ENCODE data around the gene ANO7. TPM values are rescaled to one million over a fixed set of nuclear protein-coding genes. Genes with fewer than 3 reads are reported as not detected.

ANO7 gene
- total and polyA plus RNA-seq, 2 donors (not counting 1 experiment from before 2014, with no cell fraction given) = 0.64 to 1.8 TPM

- 93% methylated on average over 15 of the region's 15 CpGs for WGBS (ENCODE audit: insufficient coverage)
These were observed 1.4 kb downstream of the ANO7 start for GRCh38 chr2:241189856-241190201.

More at GRCh38 chr2:241189856-241190201, 1.4 kb downstream of the ANO7 start:
- peaks cover 7% of the 10 kb centered on the region for H3K4me1 Mint-ChIP-seq
- H3K9ac ChIP-seq (ENCODE audit: low read length) = no peak overlapping the region
- H2AFZ ChIP-seq (ENCODE audit: insufficient read depth, low read depth, low read length, poor library complexity, severe bottlenecking) = no peak overlapping the region
- H3K9me3 Mint-ChIP-seq (ENCODE audit: insufficient read depth) = no peaks in the 10 kb centered on the region
- POLR2A ChIA-PET = no interaction called here
- H3K79me2 ChIP-seq (ENCODE audit: control insufficient read depth, insufficient read depth, low read length) = no peaks in the 10 kb centered on the region
- no peak overlapping the region for H3K4me2 ChIP-seq (replicated peaks; ENCODE audit: low read depth, low read length, poor library complexity, severe bottlenecking)
- no peak overlapping the region for H3K27ac ChIP-seq (ENCODE audit: low read length in 2 of 2)
- H3K4me3 Mint-ChIP-seq = no peak overlapping the region
- H3K27me3 Mint-ChIP-seq = no peaks in the 10 kb centered on the region
- H3K27ac Mint-ChIP-seq = no peak overlapping the region
- H4K20me1 ChIP-seq (ENCODE audit: control insufficient read depth, insufficient read depth, low read length, poor library complexity, severe bottlenecking) = no peaks in the 10 kb centered on the region
- no peak for TF ChIP-seq EZH2 (IDR thresholded peaks at IDR 0.05; ENCODE audit: borderline replicate concordance, insufficient read depth, low read depth, low read length, poor library complexity, severe bottlenecking)
- no peak for TF ChIP-seq CTCF (IDR thresholded peaks at IDR 0.05)
- intact Hi-C loops (cut with micrococcal nuclease) = no loop called here
- CTCF ChIA-PET = no interaction called here
- no peaks in the 10 kb centered on the region for H3K27me3 ChIP-seq (replicated peaks in 1 of 4; ENCODE audit: control extremely low read depth in 1 of 4, control insufficient read depth in 3 of 4, insufficient read depth in 4 of 4, low read length in 3 of 4)
- no peak for DNase-seq
- H3K9me3 ChIP-seq (ENCODE audit: control extremely low read depth in 1 of 3, control insufficient read depth in 2 of 3, insufficient read depth in 1 of 3, low read length in 2 of 3) = peaks cover 0 to 3% (median 0%) of the 10 kb centered on the region in 3 donors
- H3K4me3 ChIP-seq (ENCODE audit: control extremely low read depth in 1 of 5, extremely low read depth in 1 of 5, insufficient read depth in 1 of 5, low read depth in 2 of 5, low read length in 4 of 5) = no peak overlapping the region
- no peak for ATAC-seq (ENCODE audit: low read depth)
- H3K4me1 ChIP-seq (ENCODE audit: control insufficient read depth in 2 of 2, insufficient read depth in 2 of 2, low read length in 2 of 2) = peaks cover 0 to 12% of the 10 kb centered on the region in 2 donors
- H3K36me3 ChIP-seq (replicated peaks in 1 of 2; ENCODE audit: control extremely low read depth in 1 of 2, control insufficient read depth in 1 of 2, extremely low read depth in 1 of 2, insufficient read depth in 2 of 2, low read length in 1 of 2) = no peaks in the 10 kb centered on the region

Measured in B cell (primary cell).